NCI-H524 treated with DMSO at 0.1 percent for 48 hours (cell line): ENCODE results near the gene ITPKB.

Experiments
- DNase-seq: peaks from one replicate; lab custom pipeline; 2025; lab: John Stamatoyannopoulos, UW

Gene ITPKB

DNA sequence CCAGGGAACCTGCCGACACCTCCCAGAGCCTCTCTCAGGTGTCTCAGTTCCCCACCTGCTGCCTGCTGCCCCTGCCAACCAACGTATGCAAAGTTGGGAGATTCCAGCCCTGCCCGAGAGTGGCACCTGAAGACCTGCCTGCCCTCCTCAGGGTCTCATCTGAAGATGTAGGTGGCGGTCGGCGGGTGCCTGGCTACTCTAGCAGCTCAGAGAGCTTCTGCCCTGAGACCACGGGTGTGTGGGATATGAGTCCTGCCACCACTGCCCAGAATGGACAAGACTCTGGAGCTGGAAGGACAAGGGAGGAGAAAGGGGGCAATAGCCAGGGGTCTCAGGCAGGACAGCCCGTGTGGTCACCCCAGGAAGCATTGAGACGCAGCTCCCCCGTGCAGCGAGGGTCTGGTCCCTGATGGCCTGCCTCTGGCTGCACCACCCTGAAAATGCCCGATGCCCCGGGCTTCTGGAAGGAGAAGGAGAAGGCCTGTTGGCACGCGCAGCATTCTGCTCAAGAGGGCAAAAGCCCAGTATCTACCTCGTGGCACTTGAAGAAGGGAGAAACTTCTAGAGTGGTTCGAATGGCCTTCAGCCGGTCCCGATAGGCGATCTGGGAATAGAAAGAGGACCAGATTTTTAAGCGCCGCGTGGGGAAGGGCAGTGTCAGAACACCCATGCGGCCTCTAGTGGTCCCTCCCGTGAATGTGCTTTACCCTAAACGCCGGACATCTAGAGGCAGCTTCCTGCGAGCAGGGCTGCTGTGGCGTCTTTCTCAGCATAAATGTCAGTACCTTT, 101.7 kb downstream of the ITPKB start:
- DNase-seq, result no peak

DNA sequence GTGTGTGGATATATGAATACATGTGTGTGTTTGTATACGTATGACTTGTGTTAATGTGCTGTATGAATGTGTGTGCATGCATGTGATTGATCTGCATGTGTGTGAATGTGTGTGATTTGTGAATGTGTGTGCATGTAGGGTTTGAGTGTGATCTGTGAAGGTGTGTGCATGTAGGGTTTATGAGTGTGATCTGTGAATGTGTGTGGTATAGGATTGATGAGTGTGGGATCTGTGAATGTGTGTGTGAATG, 102.3 kb downstream of the ITPKB start:
- no peak for DNase-seq

DNA sequence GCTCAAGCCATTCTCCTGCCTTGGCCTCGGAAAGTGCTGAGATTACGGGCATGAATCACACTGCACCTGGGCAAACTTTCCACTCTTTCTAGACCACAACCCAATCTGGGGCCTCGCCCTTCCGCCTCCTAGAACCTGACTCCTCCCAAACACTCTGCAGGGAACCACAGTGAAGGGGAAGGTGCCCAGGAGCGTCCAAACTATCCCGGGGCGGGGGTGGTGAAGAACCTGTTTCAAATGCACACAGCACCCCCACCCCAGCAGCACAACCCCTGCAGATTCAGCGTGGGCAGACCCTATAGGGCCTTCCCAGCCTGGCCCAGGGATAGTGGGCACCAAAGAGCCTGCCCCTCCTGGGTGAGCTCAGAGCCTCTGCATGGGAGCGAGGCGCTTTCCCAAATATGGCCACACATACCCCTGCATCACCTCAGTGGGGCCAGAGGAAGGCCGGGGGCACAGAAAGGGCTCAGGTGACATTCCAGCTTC, 103.6 kb downstream of the ITPKB start:
- DNase-seq, result no peak

DNA sequence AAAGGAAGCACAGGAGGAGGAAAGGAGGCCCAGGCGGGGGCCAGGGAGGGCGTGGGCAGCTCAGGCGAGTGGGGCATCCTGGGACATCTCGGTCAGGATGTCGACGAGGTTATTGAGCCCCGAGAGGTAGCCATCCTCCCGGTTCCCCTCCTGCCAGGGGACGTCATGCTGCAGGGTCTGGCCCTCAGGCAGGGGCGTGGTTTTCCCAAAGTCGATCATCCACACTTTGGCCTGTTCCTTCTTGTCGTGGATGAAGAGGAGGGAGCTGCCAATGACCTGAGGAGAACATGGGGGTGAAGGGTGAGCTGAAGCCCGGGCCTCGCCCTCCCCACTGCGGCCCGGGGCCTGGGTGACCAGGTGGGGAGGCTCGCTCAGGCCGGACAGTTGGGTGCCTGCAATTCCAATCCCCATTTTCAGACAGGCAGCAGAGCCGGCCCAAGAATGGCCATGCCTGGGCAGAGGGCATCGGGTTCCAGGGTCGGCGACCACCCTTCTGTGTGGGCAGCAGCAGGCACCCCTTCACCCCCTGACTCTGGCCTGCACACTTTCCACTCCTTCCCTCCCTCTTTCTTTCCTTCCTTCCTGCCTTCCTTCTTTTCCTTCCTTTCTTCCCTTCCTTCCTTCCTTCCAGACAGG, 104.4 kb downstream of the ITPKB start:
- DNase-seq, result no peak

DNA sequence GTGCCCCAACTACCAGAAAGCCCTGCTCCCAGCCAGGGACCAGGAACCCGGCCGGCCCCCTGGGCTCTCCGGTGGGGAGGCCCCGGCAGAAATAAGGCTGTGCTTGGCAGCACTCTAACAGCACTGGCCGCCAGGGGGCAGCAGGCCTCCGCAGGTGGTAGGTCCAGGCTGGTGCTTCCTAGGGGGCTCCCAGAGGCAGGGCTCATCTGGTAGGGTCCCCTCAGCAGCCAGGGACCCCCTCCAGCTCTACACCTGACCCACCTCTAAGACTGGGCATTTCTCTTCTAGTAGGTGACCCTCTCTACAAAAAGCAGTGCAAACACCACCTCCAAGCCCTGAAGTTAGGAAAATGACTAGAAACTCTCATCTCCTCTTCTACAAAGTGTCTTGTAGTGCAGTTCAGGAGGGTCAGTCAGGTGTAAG, 104.9 kb downstream of the ITPKB start:
- no peak for DNase-seq

DNA sequence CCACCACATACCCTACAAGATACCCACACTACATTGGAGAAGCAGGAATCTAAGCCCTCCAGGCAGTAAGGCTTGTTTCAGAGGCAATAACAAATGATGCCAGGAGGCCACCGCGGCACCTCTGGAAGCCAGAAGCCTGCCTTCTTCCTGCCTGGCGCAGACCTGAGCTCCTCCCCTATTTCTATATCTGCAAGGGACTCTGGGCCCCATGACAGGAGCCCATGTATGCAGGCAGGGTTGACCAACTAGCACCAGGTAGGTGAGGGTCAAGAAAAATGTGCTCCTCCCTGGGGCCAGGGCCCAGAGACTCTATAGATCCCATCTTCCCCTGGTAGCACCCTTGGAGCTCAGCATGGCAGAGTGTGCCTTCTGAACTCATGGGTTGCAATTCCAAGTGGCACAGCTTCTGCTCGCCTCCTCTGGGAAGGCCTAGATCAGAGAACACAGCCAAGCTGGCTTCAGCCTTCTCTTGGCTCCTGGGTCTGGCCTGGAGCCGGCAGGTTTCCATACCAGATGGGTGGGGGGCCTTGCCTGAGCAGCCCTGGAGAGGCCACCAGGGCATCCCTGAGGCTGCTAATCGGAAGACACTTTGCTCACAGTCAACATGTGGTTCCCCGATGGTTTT, 105.4 kb downstream of the ITPKB start:
- DNase-seq, result no peak

DNA sequence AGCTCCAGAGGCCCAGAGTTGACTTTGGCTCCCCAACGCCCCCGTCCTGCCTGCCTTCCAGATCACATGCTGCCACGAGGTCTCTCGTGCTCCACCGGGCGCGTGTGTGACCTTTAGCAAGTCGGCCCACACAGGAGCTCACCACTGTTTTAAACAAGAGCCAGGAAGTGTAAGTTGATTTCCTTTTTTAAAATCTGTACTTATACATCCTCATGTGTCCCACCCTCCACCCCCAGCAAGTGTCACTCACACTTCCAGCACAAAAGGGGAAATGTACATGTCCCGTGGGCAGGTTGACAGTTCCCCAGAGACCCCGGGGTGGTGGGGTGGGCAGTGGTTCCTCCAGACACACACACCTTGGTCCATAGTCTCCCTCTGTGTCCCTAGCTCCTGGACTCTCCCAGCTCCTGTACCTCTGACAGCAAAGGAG, 106.1 kb downstream of the ITPKB start:
- no peak for DNase-seq

DNA sequence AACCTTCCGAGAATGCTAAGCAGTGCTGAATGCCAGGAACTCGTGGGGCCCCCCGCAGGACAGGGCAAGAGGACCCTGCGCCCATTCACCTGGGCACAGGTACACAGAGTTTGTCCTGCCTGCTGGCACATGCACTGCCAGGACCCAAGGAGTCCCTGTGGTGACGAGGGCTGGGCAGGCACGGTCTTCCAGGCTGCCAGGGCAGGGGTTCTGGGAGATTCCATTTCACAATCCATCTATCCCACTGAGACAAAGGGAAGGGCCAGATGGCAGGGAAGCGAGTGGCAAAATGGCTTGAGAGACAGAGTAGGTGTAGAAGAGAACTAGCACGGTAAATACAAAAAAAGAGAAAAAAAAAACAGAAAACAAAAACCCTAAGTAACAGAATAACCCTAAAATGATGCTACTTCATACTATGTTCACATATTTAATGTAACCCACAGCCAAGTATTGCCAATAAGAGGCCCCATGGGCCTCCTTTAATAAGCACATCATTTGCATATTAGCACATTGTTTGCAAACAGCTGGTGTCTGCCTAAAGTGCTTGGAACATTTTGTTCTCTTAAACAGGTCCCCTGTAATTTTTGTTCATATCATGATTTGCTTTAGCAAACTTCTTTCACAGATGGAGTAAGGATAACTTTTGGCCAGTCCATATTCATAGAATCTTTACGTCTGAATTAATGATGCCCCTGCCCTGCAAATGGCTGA, 106.8 kb downstream of the ITPKB start:
- no peak for DNase-seq

DNA sequence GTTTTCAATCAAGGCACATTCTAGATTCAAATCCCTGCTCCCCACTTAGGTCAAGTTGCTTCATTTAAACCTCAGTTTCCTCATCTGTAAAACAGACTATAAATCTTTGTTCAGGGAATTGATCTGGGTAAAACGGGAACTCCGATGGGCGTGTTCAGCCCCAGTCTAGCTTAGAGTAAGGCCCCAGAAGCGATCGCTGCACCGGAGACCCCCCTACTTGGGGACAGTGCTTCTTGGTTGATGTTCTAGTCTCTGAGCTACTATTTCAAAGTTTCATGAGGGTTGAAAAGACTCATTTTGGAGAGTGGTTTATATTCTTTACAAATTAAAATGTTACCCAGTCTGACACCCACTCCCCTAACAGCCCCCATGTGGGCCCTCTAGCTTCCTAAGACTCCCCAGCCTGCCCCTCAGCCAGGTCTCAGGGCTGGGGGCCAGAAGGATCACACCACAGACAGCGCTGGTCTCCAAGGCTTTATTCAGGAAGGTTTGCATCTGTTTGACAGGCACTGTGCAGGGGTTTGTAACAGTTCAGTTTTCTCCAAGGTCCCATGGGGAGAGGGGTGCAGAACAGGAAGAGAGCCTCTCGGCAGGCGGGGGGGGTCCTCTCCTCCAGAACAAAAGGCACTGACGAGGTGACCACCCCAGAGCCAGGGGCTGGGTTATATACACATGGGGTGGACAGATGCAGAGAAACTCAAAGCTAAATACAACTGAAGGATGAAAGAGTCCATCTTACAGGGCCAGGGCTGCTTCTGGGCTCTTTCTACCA, 107.7 kb downstream of the ITPKB start:
- DNase-seq, result no peak

DNA sequence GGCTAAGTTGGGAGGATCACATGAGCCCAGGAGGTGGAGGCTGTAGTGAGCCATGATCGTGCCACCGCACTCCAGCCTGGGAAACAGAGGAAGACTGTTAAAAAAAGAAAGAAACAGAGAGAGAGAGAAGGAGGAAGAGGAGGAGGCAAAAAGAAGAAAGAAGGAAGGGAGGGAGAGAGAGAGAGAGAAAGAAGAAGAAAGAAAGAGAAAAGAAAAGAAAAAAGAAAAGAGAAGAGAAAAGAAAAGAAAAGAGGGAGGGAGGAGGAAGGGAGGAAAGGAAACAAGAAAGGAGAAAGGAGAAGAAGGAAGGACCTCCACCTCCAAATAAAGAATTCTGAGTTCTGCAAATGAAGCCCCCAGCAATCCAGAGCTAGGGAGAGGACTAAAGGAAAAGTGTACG, 108.5 kb downstream of the ITPKB start:
- DNase-seq, result no peak

DNA sequence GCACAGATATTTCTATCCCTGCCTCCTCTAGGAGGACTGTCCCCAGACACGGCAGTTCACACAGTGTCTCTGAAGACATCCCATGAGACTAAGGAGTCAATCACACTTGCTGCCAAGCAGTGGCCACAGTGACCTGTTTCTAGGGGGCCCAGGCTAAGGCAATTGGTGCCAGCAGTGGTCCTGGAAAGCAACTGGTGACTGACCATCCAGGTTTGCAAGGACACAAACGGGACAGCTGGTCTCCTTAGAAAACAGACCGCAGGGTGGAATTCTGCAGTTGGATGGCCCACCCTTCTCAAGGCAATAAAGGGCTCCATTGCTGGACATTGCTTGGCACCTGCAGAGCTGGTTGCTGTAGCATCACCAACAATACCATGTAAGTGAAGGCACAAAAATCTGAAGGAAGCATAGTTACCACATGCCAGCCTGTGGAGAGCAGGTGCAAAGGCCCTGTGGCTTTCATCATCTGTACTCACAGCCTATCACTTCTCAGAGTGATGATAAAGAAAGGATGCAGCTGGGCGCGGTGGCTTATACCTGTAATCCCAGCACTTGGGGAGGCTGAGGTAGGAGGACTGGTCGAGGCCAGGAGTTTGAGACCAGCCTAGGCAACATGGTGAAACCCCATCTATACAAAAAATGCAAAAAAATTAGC, 109.1 kb downstream of the ITPKB start:
- DNase-seq, result no peak

DNA sequence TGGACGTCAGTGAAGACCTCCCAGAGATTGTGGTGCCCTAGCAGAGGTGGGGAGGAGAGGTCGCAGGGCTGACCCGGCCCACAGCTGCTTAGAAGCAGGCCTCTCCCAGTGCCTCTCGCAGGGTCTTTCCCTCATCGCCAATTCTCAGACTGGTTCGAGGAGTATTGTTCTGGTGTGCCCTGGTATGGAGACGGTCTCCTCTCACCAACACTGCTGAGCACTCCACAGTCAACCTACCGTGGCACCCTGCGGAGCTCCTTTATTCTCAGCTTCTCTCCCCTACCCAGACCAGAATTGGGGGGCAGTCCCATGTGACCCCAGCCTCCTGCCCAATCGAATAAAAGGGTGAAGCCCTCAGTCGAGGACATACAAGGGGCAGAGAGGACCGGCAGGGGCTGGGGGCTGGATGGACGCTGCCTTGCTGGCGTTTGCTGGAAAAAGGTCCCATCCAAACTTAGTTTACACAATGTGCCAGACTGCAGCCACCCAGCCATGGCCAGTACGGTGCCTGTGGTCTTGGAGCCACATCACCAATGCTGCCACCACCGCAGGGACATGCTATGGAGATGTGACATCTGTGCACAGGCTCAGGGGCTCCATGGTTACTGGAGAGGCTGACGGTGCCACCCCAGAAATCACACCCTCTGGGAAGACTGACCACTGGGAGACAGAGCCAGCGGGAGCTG, 109.7 kb downstream of the ITPKB start:
- DNase-seq, result no peak

DNA sequence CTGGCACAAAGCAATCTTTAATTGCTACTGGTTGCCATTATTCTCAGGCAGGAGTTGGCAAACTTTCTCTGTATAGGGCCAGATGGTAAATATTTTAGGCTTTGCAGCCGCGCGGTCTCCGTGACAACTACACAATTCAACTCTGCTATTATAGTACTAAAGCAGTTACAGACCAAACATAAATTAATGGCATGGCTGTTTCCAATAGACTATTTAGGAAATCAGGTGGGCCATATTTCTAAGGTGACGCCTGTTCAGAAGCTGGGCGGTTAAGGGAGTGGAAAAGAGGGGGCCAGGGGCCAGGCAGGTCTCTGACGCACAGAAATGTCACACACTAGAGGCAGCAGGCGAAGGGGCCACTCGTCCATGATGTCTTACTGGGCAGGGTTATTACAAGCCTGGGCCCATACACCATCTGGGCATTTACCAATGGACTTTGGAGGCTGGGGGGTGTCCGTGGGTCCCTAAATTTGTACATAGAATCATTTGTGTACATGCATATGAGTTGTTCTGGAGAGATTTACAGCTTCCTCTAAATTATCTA, 110.4 kb downstream of the ITPKB start:
- DNase-seq, result no peak

DNA sequence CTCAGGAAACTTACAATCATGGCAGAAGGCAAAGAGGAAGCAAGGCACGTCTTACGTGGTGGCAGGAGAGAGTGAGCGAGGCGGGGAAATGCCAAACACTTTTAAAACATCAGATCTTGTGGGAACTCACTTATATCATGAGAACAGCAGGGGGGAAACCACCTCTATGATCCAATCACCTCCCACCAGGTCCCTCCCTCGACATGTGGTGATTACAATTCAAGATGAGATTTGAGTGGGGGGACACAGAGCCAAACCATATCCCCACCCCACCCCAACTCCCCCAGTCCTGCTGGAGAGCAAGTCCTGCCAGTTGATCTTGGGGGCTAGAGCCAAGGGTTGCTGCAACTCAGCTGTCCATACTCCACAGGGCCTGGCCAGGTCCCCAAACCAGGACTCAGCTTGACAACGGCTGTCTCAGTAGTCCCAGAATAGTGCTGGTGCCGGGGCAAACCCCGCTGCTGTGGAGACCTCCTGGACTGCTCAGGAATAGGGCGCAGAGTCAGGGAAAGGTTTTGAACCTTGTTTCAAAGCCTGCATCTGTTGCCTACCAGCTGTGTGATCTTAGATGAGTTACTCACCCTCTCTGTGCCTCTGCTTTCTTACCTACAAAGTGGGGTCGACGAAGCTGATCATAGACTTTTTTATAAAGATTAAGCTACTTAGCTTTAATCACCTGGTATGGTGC, 111.0 kb downstream of the ITPKB start:
- DNase-seq, result no peak

DNA sequence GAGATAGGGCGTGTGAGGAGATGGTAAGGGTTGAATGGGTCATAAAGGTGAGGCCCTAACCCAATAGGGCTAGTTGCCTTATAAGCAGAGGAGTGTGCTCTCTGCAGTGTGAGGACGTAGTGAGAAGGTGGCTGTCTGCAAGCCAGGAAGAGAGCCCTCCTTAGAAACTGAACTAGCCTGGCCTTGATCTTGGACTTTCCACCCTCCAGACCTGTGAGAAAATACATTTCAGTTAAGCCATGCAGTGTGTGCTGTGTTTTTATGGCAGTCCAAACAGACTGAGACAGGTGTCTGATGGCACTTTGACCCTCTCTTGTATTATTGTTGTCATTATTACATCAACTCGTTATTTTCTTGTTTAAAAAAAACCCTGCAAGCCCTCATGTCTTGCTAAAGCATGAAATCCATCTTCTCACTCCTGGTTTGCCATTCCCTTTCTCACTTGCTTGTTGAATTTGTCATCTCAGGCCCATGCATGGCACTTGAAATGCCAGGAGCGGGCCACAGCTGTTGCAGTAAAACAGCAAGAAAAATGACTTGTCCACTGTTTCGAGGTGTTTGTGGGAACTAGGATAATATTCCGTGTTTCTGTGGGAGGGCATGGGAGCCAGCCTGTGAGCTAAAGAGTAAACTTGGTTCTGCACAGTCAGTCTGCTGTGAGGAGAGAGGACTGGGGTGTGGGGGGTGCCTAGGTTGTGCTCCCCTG, 111.9 kb downstream of the ITPKB start:
- DNase-seq, result no peak

DNA sequence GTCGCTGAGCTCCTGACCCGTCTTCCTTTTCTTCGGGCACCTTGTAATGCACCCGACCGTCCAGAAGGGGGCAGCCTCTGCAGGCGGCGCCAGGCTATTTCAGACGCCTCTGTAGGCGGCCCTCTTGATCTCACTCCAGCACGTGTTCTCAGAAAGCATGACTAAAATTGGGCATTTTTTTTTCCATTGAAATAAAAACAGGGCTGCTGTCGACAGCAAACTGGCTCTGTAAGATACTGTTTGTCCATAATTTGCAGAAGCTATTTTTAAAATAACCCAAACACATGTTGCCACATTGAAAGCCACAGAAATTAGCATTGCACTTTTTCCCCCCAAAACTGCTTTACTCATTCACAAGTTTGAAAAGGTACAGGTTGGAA, 112.5 kb downstream of the ITPKB start:
- no peak for DNase-seq

DNA sequence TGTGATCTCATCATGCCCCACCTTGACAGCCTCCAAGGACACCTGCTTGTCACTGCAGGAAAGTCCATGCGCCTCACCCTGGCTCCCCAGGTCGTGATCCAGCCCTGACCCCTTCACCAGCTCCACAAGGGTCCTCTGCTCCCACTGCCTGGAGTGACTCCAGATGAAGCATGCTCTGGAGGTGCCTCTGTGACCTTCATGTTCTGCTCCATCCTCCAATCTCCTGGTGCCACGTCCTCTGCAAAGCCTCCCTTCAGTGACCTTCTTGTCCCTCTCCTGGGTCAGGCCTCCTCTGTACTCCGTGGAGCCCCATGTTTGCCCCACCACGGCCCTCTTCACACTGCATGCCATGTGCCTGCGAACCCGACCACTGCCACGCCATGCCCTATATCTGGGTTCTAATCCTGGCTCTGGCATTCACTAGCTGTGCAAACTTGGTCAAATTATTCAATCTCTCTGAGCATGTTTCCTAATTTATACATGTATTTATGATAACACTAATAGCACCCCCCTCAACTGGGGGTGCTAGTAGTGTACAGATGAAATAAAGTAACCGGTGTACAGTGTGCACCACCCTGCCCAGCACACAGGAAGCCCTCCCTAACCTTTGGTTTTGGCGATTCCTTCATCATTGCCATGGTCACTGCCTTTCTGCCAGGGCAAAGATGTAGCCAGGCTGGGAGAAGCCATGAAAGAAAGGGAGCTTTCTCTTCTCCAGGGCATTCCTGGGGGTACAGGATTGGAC, 113.1 kb downstream of the ITPKB start:
- no peak for DNase-seq

DNA sequence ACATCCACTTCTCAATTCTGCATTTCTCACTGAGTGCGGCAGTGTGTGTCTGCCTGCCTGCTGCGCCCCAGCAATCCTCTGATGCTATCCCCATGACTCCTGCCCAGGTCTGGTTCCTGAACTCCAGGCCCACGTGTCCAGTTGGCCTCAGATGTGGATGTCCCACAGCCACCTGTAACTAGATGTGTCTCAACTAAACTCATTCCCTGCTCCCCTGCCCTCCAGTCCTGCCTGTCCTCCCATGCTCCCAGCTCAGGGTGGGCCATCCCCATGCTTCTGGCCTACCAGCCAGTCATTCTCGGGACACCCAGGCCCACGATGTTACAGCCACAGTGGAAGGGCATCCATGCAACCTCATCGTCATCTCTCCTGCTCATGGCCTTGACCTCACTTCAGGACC, 113.8 kb downstream of the ITPKB start:
- DNase-seq, result no peak

DNA sequence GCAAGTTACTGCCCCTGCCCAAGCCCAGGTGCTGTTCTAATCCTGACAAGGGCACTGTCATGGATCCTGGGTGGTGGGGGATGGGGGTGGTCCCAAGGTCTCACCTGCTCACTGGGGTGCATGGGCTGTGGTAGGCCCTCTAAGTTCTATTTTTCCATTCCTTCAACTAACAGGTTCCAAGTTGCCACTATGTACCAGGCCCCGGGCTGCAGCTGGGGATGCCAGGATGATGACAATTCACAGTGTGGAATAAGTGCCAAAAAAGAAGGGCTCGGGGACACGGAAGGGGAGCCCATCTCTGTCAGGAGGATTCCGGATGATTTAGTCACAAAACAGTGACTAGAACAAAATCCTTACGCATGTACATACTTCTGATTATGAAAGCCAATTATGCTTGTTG, 114.6 kb downstream of the ITPKB start:
- no peak for DNase-seq
